BJ (cell line): ENCODE results near the gene MANEAL. TPM values are rescaled to one million over a fixed set of nuclear protein-coding genes. Genes with fewer than 3 reads are reported as not detected.
"Not testable (repeated sequence)": the region's sequence is repeated elsewhere in the genome, so short reads cannot be mapped to it uniquely, and the experiment has no call there.

Experiments
- CTCF ChIA-PET: fragments of 350-600 bp; formaldehyde crosslinking; extraction: SDS; loops from one replicate; lab custom pipeline; 2021; ENCODE audit warnings: antibody characterized with exemption, inconsistent platforms; lab: Yijun Ruan, JAX
- POLR2A ChIA-PET: fragments of 300-600 bp; sonication (Branson Sonifier 250); formaldehyde crosslinking; extraction: SDS; loops from one replicate; lab custom pipeline; 2021; ENCODE audit warnings: antibody characterized with exemption; lab: Charles Lee
- DNase-seq: peaks from one replicate; pipeline ENCODE4 v3.0.0-alpha.2; 2011; ENCODE audit warnings: low read depth
- H3K27me3 ChIP-seq: 2 replicates; pipeline ENCODE4 v1.6.0; 2011; ENCODE audit warnings: low read length; ENCODE audit not compliant: control insufficient read depth, insufficient read depth
- H3K36me3 ChIP-seq: 2 replicates; pipeline ENCODE4 v1.5.1; 2011; ENCODE audit warnings: low read length; ENCODE audit not compliant: control insufficient read depth, insufficient read depth
- H3K4me3 ChIP-seq: 2 replicates; pipeline ENCODE4 v1.5.1; 2011; ENCODE audit warnings: low read depth, mild to moderate bottlenecking, control low read depth, low read length
- CTCF ChIP-seq: IDR thresholded peaks from 2 replicates; pipeline ENCODE4 v1.5.1; 2011; ENCODE audit warnings: low read depth, mild to moderate bottlenecking, control low read depth, inconsistent platforms, low read length, moderate library complexity; ENCODE audit not compliant: insufficient read depth
- polyA plus RNA-seq: library from polyadenylated mRNA; depleted of rRNA; stranded (reverse); fragments of >200 nt; gene quantifications from 2 replicates; pipeline ENCODE4 v1.2.3, GENCODE V29; 2011

MANEAL gene
- polyA plus RNA-seq, 1 experiment, result 4.0 TPM

GRCh38 chr1:37765916-37766664, 27.6 kb upstream of the MANEAL start:
- H3K4me3 ChIP-seq, result no peak overlapping the region
- CTCF ChIA-PET, result no interaction called here
- TF ChIP-seq CTCF, result no peak
- no peak for DNase-seq
- POLR2A ChIA-PET, result no interaction called here
- H3K27me3 ChIP-seq, result peaks cover 22% of the 10 kb centered on the region
- H3K36me3 ChIP-seq, result no peaks in the 10 kb centered on the region

- POLR2A ChIA-PET, result no interaction called here
These were observed 26.2 kb upstream of the MANEAL start for GRCh38 chr1:37767488-37767887.

GRCh38 chr1:37771440-37771839, 22.2 kb upstream of the MANEAL start:
- POLR2A ChIA-PET, DNase-seq, H3K36me3 ChIP-seq, H3K27me3 ChIP-seq, H3K4me3 ChIP-seq, CTCF ChIA-PET: not testable (repeated sequence)

More at GRCh38 chr1:37767488-37767887, 26.2 kb upstream of the MANEAL start:
- CTCF ChIA-PET, result no interaction called here
- TF ChIP-seq CTCF, result no peak
- Histone ChIP-seq H3K4me3 (no peak overlapping the region), H3K27me3 (peaks cover 22% of the 10 kb centered on the region), H3K36me3 (no peaks in the 10 kb centered on the region)
- no peak for DNase-seq

GRCh38 chr1:37776946-37777516, 16.6 kb upstream of the MANEAL start:
- ChIA-PET POLR2A (no interaction called here), CTCF (no interaction called here)
- TF ChIP-seq CTCF, result no peak
- DNase-seq, result no peak
- Histone ChIP-seq H3K4me3 (no peak overlapping the region), H3K27me3 (peaks cover 4% of the 10 kb centered on the region), H3K36me3 (no peaks in the 10 kb centered on the region)

GRCh38 chr1:37778654-37779053, 15.0 kb upstream of the MANEAL start:
- TF ChIP-seq CTCF, result no peak
- Histone ChIP-seq H3K27me3 (peaks cover 4% of the 10 kb centered on the region), H3K36me3 (no peaks in the 10 kb centered on the region), H3K4me3 (no peak overlapping the region)
- ChIA-PET CTCF (interaction anchor here (0.6 kb wide), 1 partner anchor 12 kb away, joined by 3 read pairs; no protein-coding TSS in a partner anchor), POLR2A (no interaction called here)
- no peak for DNase-seq
